Calu3 (cell line): ENCODE results near the gene ETV7. TPM values are rescaled to one million over a fixed set of nuclear protein-coding genes. Genes with fewer than 3 reads are reported as not detected.

Experiments
- BruUV-seq: library from RNA; stranded (reverse); fragments of 400-500 nt; replicated peaks from 2 replicates; lab custom pipeline; 2021; lab: Mats Ljungman, UMichigan
- CTCF ChIA-PET: fragments of 300-600 bp; sonication (Branson Sonifier 250); formaldehyde crosslinking; loops from one replicate; lab custom pipeline; 2022; ENCODE audit warnings: antibody characterized with exemption; lab: Charles Lee
- DNase-seq: peaks from one replicate; pipeline ENCODE4 v3.0.0; 2022
- H3K27ac Mint-ChIP-seq: one replicate; pipeline ENCODE4 v1.8.0; 2022; ENCODE audit warnings: mixed read lengths; ENCODE audit not compliant: unreplicated experiment
- H3K27me3 Mint-ChIP-seq: one replicate; pipeline ENCODE4 v1.8.0; 2022; ENCODE audit warnings: mixed read lengths; ENCODE audit not compliant: unreplicated experiment
- H3K36me3 Mint-ChIP-seq: one replicate; pipeline ENCODE4 v1.8.0; 2022; ENCODE audit warnings: mild to moderate bottlenecking, moderate library complexity, mixed read lengths; ENCODE audit not compliant: insufficient read depth, unreplicated experiment
- H3K4me1 Mint-ChIP-seq: one replicate; pipeline ENCODE4 v1.8.0; 2022; ENCODE audit warnings: mild to moderate bottlenecking, low read depth, mixed read lengths; ENCODE audit not compliant: unreplicated experiment
- H3K4me3 Mint-ChIP-seq: one replicate; pipeline ENCODE4 v1.8.0; 2022; ENCODE audit warnings: mild to moderate bottlenecking, low read depth, moderate library complexity, mixed read lengths; ENCODE audit not compliant: unreplicated experiment
- H3K9me3 Mint-ChIP-seq: one replicate; pipeline ENCODE4 v1.8.0; 2022; ENCODE audit warnings: low read depth, mixed read lengths; ENCODE audit not compliant: unreplicated experiment
- intact Hi-C: fragments of 100-400 bp; cut with micrococcal nuclease; formaldehyde crosslinking; loops from one replicate; pipeline ENCODE4 v1.10.0; 2022; ENCODE audit not compliant: unreplicated experiment
- total RNA-seq: library from RNA; stranded (reverse); gene quantifications from 2 replicates; pipeline ENCODE4 v1.2.3, GENCODE V29; 2022
- TF ChIP-seq, protein P1 (sequence below): fragments of 200-600 bp; IDR thresholded peaks from one replicate; pipeline ENCODE4 v1.8.0; 2022; ENCODE audit warnings: antibody characterized with exemption; ENCODE audit not compliant: unreplicated experiment

ETV7 gene
- total RNA-seq, 1 experiment from 2014 or later = 2.6 TPM

- intact Hi-C loops = no loop called here
- Mint-ChIP-seq H3K27me3 (peaks cover 40% of the 10 kb centered on the region), H3K36me3 (no peaks in the 10 kb centered on the region), H3K9me3 (no peaks in the 10 kb centered on the region), H3K4me3 (no peak overlapping the region), H3K4me1 (no peaks in the 10 kb centered on the region), H3K27ac (no peak overlapping the region)
- no peak for DNase-seq
- TF ChIP-seq, protein P1, sequence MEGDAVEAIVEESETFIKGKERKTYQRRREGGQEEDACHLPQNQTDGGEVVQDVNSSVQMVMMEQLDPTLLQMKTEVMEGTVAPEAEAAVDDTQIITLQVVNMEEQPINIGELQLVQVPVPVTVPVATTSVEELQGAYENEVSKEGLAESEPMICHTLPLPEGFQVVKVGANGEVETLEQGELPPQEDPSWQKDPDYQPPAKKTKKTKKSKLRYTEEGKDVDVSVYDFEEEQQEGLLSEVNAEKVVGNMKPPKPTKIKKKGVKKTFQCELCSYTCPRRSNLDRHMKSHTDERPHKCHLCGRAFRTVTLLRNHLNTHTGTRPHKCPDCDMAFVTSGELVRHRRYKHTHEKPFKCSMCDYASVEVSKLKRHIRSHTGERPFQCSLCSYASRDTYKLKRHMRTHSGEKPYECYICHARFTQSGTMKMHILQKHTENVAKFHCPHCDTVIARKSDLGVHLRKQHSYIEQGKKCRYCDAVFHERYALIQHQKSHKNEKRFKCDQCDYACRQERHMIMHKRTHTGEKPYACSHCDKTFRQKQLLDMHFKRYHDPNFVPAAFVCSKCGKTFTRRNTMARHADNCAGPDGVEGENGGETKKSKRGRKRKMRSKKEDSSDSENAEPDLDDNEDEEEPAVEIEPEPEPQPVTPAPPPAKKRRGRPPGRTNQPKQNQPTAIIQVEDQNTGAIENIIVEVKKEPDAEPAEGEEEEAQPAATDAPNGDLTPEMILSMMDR = no peak
- CTCF ChIA-PET = no interaction called here
- BruUV-seq = no TSS peak
Measured at GRCh38 chr6:36373368-36374019, 14.0 kb downstream of the ETV7 start.

- intact Hi-C loops = no loop called here
- DNase-seq = no peak
- CTCF ChIA-PET = no interaction called here
- TF ChIP-seq, protein P1 = no peak
- Mint-ChIP-seq H3K27me3 (peaks cover 40% of the 10 kb centered on the region), H3K9me3 (no peaks in the 10 kb centered on the region), H3K36me3 (no peaks in the 10 kb centered on the region), H3K4me1 (no peaks in the 10 kb centered on the region), H3K27ac (no peak overlapping the region), H3K4me3 (no peak overlapping the region)
- no TSS peak for BruUV-seq
Measured at GRCh38 chr6:36372088-36372487, 15.4 kb downstream of the ETV7 start.

DNA sequence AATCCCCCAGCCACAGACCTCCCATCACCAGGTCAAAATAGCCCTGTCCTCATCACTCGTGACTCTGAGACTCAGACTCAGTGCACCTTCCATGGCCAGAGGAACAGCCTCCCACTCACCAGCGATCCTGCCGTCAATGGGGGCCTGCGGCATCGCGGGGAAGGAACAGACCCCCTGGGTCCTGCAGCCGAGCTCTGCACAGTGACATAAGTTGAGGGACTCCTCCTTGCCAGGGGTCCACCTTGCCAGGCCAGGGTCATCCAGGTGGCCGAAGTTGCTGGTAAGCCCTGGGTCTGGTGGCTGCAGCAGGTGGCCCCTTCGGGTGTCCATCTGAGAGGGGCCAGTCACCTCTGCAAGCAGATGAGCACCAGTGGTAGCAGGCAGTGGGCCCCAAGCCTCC, 16.3 kb downstream of the ETV7 start:
- H3K4me3 Mint-ChIP-seq = no peak overlapping the region
- no TSS peak for BruUV-seq
- H3K27ac Mint-ChIP-seq = no peak overlapping the region
- no peak for DNase-seq
- CTCF ChIA-PET = interaction anchor here (0.6 kb wide), 1 partner anchor 262 kb away, joined by 3 read pairs; no protein-coding TSS in a partner anchor
- peaks cover 39% of the 10 kb centered on the region for H3K27me3 Mint-ChIP-seq
- no peaks in the 10 kb centered on the region for H3K9me3 Mint-ChIP-seq
- TF ChIP-seq, protein P1 = no peak
- intact Hi-C loops = no loop called here
- no peaks in the 10 kb centered on the region for H3K4me1 Mint-ChIP-seq
- H3K36me3 Mint-ChIP-seq = no peaks in the 10 kb centered on the region

- no peaks in the 10 kb centered on the region for H3K9me3 Mint-ChIP-seq
- H3K36me3 Mint-ChIP-seq = no peaks in the 10 kb centered on the region
- peaks cover under 1% of the 10 kb centered on the region for H3K4me1 Mint-ChIP-seq
- intact Hi-C loops = no loop called here
- no TSS peak for BruUV-seq
- CTCF ChIA-PET = no interaction called here
- TF ChIP-seq, protein P1 = no peak
- peaks cover 33% of the 10 kb centered on the region for H3K27me3 Mint-ChIP-seq
- DNase-seq = no peak
- H3K27ac Mint-ChIP-seq = no peak overlapping the region
- H3K4me3 Mint-ChIP-seq = no peak overlapping the region
Measured at GRCh38 chr6:36370638-36371037, 16.8 kb downstream of the ETV7 start.
